B cell (primary cell): ENCODE data around the gene PTPRM. TPM values are rescaled to one million over a fixed set of nuclear protein-coding genes. Genes with fewer than 3 reads are reported as not detected.

Experiments
- ATAC-seq: fragments of 200-7000 bp; cut with Tn5 transposase; one replicate; pipeline ENCODE4 v1.10.0; 2021; ENCODE audit warnings: low read depth, mild to moderate bottlenecking, moderate number of reproducible peaks, moderate library complexity
- CTCF ChIA-PET: fragments of 350-600 bp; sonication (Branson Sonifier 250); formaldehyde crosslinking; loops from one replicate; lab custom pipeline; 2021; ENCODE audit warnings: antibody characterized with exemption, inconsistent platforms; lab: Charles Lee
- POLR2A ChIA-PET: fragments of 350-600 bp; sonication (Branson Sonifier 250); formaldehyde crosslinking; loops from one replicate; lab custom pipeline; 2021; ENCODE audit warnings: antibody characterized with exemption; lab: Charles Lee
- DNase-seq: peaks from one replicate; pipeline ENCODE4 v3.0.0; 2013
- H2AFZ ChIP-seq: 2 replicates; pipeline ENCODE4 v1.6.1; 2012; ENCODE audit warnings: mild to moderate bottlenecking, low read depth, low read length; ENCODE audit not compliant: insufficient read depth, poor library complexity, severe bottlenecking
- H3K27ac ChIP-seq, 2 donors: 1 replicate in 1 of 2; 2 replicates in 1 of 2; pipeline ENCODE4 v1.5.1; 2012 to 2013; ENCODE audit warnings: low read length in 2 of 2, mild to moderate bottlenecking in 2 of 2, moderate library complexity in 1 of 2
- H3K27me3 ChIP-seq, 4 experiments: fragments of 200-600 bp in 1 of 4; sonication (generic) in 1 of 4; replicated peaks in 1 of 4; 1 replicate in 2 of 4; 2 replicates in 2 of 4; pipeline versions ENCODE4 v1.6.1 to v1.7.0; 2013 to 2016; ENCODE audit warnings: low read length in 3 of 4, mild to moderate bottlenecking in 2 of 4, mixed read lengths in 1 of 4, moderate library complexity in 1 of 4; ENCODE audit not compliant: insufficient read depth in 4 of 4, control insufficient read depth in 3 of 4; ENCODE audit errors: control extremely low read depth in 1 of 4
- H3K36me3 ChIP-seq, 2 experiments: replicated peaks in 1 of 2; 1 replicate in 1 of 2; 2 replicates in 1 of 2; pipeline versions ENCODE4 v1.6.1 to v1.7.1; 2013; ENCODE audit warnings: low read length in 1 of 2; ENCODE audit not compliant: insufficient read depth in 2 of 2, control insufficient read depth in 1 of 2; ENCODE audit errors: control extremely low read depth in 1 of 2, extremely low read depth in 1 of 2
- H3K4me1 ChIP-seq, 2 donors: fragments of 200-600 bp in 1 of 2; sonication (generic) in 1 of 2; 1 replicate in 1 of 2; 2 replicates in 1 of 2; pipeline versions ENCODE4 v1.5.1 to v1.6.1; 2013 to 2017; ENCODE audit warnings: low read length in 2 of 2; ENCODE audit not compliant: control insufficient read depth in 2 of 2, insufficient read depth in 2 of 2
- H3K4me2 ChIP-seq: replicated peaks from 2 replicates; pipeline ENCODE3; 2012; ENCODE audit warnings: mild to moderate bottlenecking, low read depth, low read length; ENCODE audit not compliant: poor library complexity, severe bottlenecking
- H3K4me3 ChIP-seq, 5 experiments: fragments of 200-600 bp in 1 of 5; sonication (generic) in 1 of 5; 1 replicate in 3 of 5; 2 replicates in 2 of 5; pipeline versions ENCODE4 v1.5.1 to v1.7.0; 2011 to 2016; ENCODE audit warnings: low read length in 4 of 5, mild to moderate bottlenecking in 4 of 5, low read depth in 2 of 5, control low read depth in 1 of 5, moderate library complexity in 1 of 5; ENCODE audit not compliant: insufficient read depth in 1 of 5; ENCODE audit errors: control extremely low read depth in 1 of 5, extremely low read depth in 1 of 5
- H3K79me2 ChIP-seq: fragments of 200-600 bp; sonication (generic); one replicate; pipeline ENCODE4 v1.6.0; 2016; ENCODE audit warnings: low read length; ENCODE audit not compliant: control insufficient read depth, insufficient read depth
- H3K9ac ChIP-seq: fragments of 200-600 bp; sonication (generic); 2 replicates; pipeline ENCODE4 v1.6.1; 2017; ENCODE audit warnings: mild to moderate bottlenecking, low read length, moderate library complexity
- H3K9me3 ChIP-seq, 3 donors: one replicate each; pipeline versions ENCODE4 v1.6.1 to v1.7.1; 2013; ENCODE audit warnings: low read length in 2 of 3; ENCODE audit not compliant: control insufficient read depth in 2 of 3, insufficient read depth in 1 of 3; ENCODE audit errors: control extremely low read depth in 1 of 3
- H4K20me1 ChIP-seq: 2 replicates; pipeline ENCODE4 v1.6.0; 2012; ENCODE audit warnings: mild to moderate bottlenecking, low read length; ENCODE audit not compliant: insufficient read depth, control insufficient read depth, poor library complexity, severe bottlenecking
- H3K27ac Mint-ChIP-seq: one replicate; pipeline ENCODE4 v1.8.0; 2021; ENCODE audit warnings: mixed read lengths
- H3K27me3 Mint-ChIP-seq: one replicate; pipeline ENCODE4 v1.8.0; 2021; ENCODE audit warnings: mixed read lengths
- H3K4me1 Mint-ChIP-seq: one replicate; pipeline ENCODE4 v1.8.0; 2021; ENCODE audit warnings: mixed read lengths
- H3K4me3 Mint-ChIP-seq: one replicate; pipeline ENCODE4 v1.8.0; 2021; ENCODE audit warnings: mixed read lengths
- H3K9me3 Mint-ChIP-seq: one replicate; pipeline ENCODE4 v1.8.0; 2022; ENCODE audit warnings: mixed read lengths; ENCODE audit not compliant: insufficient read depth
- CTCF ChIP-seq: fragments of 200-600 bp; IDR thresholded peaks from one replicate; pipeline ENCODE4 v1.8.0; 2022; ENCODE audit warnings: antibody characterized with exemption, mild to moderate bottlenecking
- EZH2 ChIP-seq: IDR thresholded peaks from 2 replicates; pipeline ENCODE4 v1.6.1; 2012; ENCODE audit warnings: borderline replicate concordance, low read depth, mild to moderate bottlenecking, moderate library complexity, low read length; ENCODE audit not compliant: insufficient read depth, poor library complexity, severe bottlenecking
- WGBS: methylation state at CpG from one replicate; pipeline ENCODE4 v1.1.5; 2013; ENCODE audit warnings: missing lambda C conversion rate; ENCODE audit not compliant: insufficient coverage; 5-methylcytosine and 5-hydroxymethylcytosine counted together
- intact Hi-C: fragments of 100-400 bp; cut with micrococcal nuclease; formaldehyde crosslinking; loops from one replicate; pipeline ENCODE4 v1.10.0; 2022
- polyA plus RNA-seq: library from polyadenylated mRNA; depleted of rRNA; stranded (reverse); fragments of >200 nt; gene quantifications from 2 replicates; pipeline ENCODE4 v1.2.3, GENCODE V29; 2012
- total RNA-seq, 2 donors: library from RNA; stranded (reverse); fragments of 120-200 nt in 1 of 2; gene quantifications; 1 replicate in 1 of 2; 2 replicates in 1 of 2; pipeline versions ENCODE4 v1.2.3 to v1.2.4, GENCODE V29; 2013 to 2022

PTPRM gene
- total and polyA plus RNA-seq, 2 donors (not counting 1 experiment from before 2014, with no cell fraction given), result 0.20 to 0.89 TPM

GRCh38 chr18:8332286-8332685 lies 765.2 kb downstream of the PTPRM start:
- WGBS, result 100% methylated on average over 3 of the region's 4 CpGs
- Histone ChIP-seq H3K9ac (no peak overlapping the region), H3K4me2 (no peak overlapping the region), H3K36me3 (no peaks in the 10 kb centered on the region), H3K79me2 (no peaks in the 10 kb centered on the region), H3K27ac (no peak overlapping the region), H3K4me3 (no peak overlapping the region), H4K20me1 (no peaks in the 10 kb centered on the region), H3K4me1 (no peaks in the 10 kb centered on the region), H3K27me3 (peaks cover 0 to 2% (median 0%) of the 10 kb centered on the region in 4 experiments), H2AFZ (no peak overlapping the region), H3K9me3 (no peaks in the 10 kb centered on the region)
- TF ChIP-seq EZH2 (no peak), CTCF (no peak)
- ATAC-seq (no peak), DNase-seq (no peak)
- POLR2A ChIA-PET, result no interaction called here
- H3K4me1 Mint-ChIP-seq, result no peaks in the 10 kb centered on the region
- H3K27ac Mint-ChIP-seq, result no peak overlapping the region
- CTCF ChIA-PET, result no interaction called here
- peaks cover 10% of the 10 kb centered on the region for H3K27me3 Mint-ChIP-seq
- H3K4me3 Mint-ChIP-seq, result no peak overlapping the region
- intact Hi-C loops, result no loop called here
- H3K9me3 Mint-ChIP-seq, result no peaks in the 10 kb centered on the region

- CTCF ChIA-PET, result interaction anchor here (1.2 kb wide), 1 partner anchor 8 kb away, joined by 3 read pairs; no protein-coding TSS in a partner anchor
- POLR2A ChIA-PET, result no interaction called here
Observed at GRCh38 chr18:8333961-8334360, 766.8 kb downstream of the PTPRM start.

More at GRCh38 chr18:8333961-8334360, 766.8 kb downstream of the PTPRM start:
- Histone ChIP-seq H4K20me1 (no peaks in the 10 kb centered on the region), H3K4me3 (no peak overlapping the region), H3K79me2 (no peaks in the 10 kb centered on the region), H3K9me3 (no peaks in the 10 kb centered on the region), H3K36me3 (no peaks in the 10 kb centered on the region), H3K27me3 (peaks cover 0 to 2% (median 0%) of the 10 kb centered on the region in 4 experiments), H3K27ac (no peak overlapping the region), H2AFZ (no peak overlapping the region), H3K9ac (no peak overlapping the region), H3K4me2 (no peak overlapping the region), H3K4me1 (no peaks in the 10 kb centered on the region)
- intact Hi-C loops, result no loop called here
- no peak overlapping the region for H3K4me3 Mint-ChIP-seq
- no peak overlapping the region for H3K27ac Mint-ChIP-seq
- DNase-seq (no peak), ATAC-seq (no peak)
- TF ChIP-seq CTCF (no peak), EZH2 (no peak)
- H3K4me1 Mint-ChIP-seq, result no peaks in the 10 kb centered on the region
- H3K27me3 Mint-ChIP-seq, result peaks cover 15% of the 10 kb centered on the region
- 100% methylated on average over 1 of the region's 1 CpG for WGBS
- no peaks in the 10 kb centered on the region for H3K9me3 Mint-ChIP-seq
